ENCODE results near the gene PLA2G2F.

GRCh38 chr1:20198296-20198695, 59.2 kb downstream of the PLA2G2F start:
- TF ChIP-seq CTCF (IDR thresholded peaks at IDR 0.05) (no peak), POLR2A (IDR thresholded peaks at IDR 0.05) (no peak), POLR2AphosphoS5 (IDR thresholded peaks at IDR 0.05) (no peak), EP300 (IDR thresholded peaks at IDR 0.05) (no peak)

Measured in upper lobe of left lung (tissue), 4 donors.